GM18873 (cell line): ENCODE measurements around the gene SMURF2.
"Not testable (repeated sequence)": the region's sequence is repeated elsewhere in the genome, so short reads cannot be mapped to it uniquely, and the experiment has no call there.

ENCODE experiments used
- ATAC-seq: cut with Tn5 transposase; IDR thresholded peaks from one replicate; pipeline ENCODE4 v1.9.1; 2021; ENCODE audit warnings: mild to moderate bottlenecking, moderate library complexity, moderate number of reproducible peaks; ENCODE audit not compliant: unreplicated experiment, low FRiP score

The SMURF2 gene

DNA sequence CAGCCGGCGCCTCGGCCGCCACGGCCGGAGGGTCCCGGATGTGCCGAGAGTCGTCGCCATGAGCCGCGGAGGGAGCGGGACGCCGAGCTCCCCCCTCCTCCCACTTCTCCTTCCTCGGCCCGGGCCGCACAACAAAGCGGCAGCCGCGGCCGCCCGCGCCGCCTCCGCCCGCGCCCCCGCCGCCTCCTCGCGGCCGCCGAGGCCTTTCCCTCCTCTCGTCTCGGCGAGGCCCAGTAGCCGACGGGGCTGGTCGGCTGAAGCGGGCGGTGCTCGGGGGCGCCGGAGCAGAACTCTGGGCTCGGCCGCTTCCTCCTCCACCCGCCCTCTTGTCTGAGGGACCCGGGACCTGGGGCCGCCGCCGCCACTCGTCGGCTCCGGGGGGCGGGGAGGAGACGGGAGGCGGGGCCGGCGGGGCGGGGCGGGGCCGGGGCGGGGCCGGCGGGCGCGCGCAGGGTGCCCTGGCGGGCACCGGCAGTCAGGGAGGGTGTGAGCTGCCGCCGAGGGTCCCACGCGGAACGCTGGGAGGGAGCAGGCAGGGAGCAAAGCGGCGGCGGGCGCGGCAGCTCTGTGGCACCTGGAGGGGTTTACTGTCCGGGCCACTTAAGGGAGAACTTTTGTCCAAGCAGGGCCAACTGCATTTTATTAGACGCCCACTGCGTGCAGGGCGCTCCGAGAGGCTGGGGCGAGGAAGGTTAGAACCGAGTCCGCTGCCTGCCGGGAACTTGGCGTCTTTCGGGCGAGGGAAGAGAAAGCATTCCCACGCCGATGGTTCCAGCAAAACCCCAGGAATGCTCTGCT lies at the start of gene SMURF2:
SMURF2 (minus strand) TSS at position 332 of the 798 bp plus-strand sequence. CDS start 427 bp downstream, outside the sequence.
- ATAC-seq = peak; percentile 62

DNA sequence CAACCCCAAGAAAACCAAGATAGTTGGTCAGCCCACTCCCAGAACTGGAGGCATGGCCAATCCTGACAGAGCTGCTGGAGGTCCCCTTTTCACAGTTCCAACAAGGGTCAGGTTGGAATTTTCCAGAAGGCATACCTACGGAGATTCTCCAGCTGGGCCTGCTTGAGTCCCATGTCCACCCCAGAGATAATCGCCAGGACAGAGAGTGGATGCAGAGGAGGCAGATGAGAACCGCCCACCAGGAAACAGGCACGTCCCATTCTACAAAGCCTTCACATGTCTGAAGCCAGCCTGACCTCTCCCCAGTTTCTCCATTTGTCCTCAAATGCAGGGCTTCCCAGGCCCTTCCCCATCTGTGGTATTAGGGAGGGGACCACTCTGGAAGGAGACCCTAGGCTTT lies 47.4 kb upstream of the SMURF2 start:
- no peak for ATAC-seq

DNA sequence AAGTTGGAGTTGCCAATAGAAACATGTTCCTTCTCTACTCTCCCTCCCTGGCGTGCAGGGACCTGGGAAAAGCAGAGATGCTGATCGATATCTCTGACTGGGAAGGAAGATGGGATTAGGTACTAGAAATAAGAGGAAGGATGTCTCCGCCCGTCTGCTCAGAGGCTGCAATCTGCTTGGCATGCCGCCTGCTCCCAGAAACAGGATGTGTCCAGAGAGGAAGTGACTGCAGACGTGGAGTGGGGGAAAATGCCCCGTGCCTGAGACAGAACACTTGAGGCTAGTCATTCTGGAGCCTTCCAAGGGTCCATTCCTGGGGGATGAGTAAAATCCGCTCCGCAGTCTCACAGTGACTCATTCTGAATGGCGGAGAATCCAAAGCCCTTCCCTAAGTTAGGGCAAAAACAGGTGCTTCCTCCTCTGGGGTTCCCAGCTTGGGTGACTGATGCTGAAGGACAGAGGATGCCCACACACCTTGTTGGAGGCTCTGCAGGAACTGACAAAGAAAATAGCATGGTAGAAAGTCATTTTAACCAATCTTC lies 45.0 kb upstream of the SMURF2 start:
- no peak for ATAC-seq

DNA sequence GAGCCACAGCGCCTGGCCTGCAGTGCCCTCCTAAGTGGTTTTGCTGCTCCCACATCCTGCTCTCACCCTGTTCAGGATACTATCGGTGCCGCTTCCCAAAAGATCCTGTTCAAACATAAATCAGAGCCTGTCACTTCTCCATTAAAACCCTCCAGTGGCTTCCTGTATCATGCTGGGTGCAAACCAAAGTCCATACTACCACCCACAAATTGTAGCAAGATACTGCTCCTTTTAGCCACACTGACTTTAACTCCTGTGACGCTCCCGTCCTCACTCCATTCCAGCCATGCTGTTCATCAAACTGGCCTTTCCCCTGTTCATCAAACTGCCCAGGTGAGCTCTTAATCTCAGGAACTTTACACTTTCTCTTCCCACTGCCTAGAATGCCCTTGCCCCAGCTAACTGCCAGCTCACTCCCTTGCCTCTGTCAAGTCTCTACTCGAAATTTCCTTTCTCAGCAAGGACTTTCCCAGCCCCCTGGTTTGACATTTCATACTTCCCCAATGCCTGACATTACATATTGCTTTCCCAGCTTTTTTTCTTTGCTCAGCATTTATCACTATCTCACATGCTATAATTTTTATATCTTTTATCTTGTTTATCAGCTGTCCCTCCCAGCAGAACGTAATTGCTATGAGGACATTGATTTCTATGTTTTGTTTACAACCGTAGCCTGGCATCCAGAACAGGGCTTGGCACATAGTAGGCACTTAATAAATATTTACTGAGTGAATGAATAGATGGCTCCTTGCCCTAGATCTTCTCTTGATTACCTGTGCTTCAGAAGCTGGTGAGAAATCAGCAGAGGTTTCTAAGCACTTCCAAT lies 44.3 kb upstream of the SMURF2 start:
- no peak for ATAC-seq

DNA sequence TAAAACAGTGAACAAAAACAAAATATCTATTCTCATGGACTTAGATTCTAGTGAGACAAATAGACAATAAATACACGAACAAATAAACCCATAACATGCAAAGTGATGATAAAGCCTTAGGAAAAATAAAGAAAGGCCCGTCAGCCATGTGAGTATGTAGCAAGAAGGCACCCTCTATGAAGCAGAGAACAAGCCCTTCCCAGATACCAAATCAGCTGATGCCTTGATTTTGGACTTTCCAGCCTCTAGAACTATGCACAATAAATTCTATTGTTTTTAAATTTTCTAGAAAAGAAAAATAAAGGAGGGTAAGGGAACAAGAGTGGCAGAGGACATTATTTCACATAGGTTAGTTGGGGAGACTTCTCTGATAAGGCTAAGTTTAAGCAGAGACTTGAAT lies 40.7 kb upstream of the SMURF2 start:
- ATAC-seq = no peak

DNA sequence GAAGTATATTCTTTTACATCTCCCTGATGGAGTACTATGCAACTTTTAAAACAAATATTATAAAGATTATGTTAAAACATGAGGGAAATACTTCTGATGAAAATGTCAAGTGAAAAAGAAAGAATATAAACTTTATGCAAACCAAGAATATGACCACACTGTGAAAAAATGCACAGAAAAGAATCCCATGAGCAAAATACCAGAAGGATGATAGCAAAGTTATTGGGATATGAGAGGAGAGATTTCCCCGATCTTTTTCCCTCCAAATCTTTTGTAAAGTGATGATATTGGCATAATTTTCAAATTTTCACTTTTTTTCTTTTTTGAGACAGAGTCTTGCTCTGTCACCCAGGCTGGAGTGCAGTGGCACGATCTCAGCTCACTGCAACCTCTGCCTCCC lies 36.6 kb upstream of the SMURF2 start:
- no peak for ATAC-seq

DNA sequence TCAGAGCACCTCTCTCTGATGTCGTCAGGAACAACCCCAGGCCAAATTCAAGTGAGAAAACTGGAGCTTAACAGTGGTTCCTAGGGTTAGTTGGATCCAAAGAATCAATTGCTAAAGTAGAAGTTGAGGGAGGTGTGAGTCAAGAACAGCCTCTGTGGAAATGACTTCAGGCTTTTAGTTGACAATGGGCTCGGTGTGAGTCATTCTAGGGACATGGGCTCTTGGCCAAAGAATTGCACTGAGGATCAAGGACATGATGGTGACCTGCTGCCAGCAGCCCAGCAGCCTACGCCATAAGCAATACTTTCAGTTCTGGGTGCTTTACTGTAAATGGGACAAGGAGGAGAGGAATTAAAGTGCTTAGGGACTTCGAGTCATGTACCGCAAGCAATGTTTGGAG lies 32.1 kb upstream of the SMURF2 start:
- no peak for ATAC-seq

DNA sequence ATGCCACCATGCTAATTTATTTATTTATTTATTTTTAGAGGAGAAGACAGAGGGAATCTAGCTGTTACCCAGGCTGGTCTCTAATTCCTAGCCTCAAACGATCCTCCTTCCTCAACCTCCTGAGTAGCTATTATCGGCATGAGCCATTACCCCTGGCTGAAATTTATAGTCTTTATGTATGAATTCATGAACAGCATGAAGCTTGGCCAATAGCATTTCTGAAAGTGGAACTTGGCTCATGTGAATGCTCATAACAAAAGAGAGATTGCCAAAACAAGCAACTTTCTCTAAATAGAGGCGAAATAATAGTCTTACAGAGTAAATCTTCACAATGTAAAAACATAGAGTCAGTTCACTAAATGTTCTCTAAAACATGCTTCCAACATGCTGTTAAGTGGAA lies 30.1 kb upstream of the SMURF2 start:
- ATAC-seq = no peak

DNA sequence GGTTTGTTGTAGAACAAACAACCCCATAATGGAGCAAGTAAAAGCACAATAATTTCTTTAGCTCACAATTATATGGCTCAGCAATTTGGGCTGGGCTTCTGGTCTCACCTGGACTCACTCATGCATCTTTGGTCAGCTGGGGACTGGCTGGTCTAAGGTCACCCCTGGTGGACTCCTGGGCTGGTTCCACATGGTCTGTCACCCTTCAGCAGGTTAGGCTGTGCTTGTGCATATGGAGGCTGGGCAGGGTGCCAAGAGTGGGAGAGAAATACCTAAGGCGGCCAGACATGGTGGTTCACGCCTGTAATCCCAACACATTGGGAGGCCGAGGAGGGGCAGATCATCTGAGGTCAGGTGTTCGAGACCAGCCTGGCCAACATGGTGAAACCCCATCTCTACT lies 27.0 kb upstream of the SMURF2 start:
- ATAC-seq = no peak

DNA sequence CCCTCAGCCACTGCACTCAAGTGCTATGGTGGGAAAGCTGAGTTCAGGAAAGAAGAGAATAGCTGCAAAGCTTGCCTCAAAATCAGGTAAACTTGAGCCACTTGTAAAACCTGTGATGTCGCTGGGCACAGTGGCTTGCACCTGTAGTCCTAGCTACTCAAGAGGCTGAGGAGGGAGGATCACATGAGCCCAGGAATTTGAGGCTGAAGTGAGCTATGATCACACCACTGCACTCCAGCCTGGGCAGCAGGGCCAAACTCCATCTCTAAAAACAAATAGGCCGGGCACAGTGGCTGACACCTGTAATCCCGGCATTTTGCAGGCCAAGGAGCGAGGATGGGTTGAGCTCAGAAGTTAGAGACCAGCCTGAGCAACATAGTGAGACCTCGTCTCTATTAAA lies 26.4 kb upstream of the SMURF2 start:
- no peak for ATAC-seq

DNA sequence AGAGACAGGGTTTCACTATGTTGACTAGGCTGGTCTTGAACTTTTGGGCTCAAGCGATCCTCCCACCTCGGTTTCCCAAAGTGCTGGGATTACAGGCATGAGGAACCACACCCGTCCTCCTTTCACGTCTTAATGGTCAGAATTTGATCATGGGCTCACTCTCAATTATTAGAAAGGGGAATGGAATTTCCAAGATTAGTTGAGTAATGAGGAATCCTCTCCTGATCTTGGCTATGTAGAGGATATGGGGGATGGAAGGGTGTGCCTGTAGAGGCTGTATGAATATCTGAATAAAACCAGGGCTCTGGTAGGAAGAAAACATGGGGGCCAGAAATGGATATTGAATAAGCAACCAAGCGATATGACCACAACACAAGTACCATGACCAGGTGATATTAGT lies 25.9 kb upstream of the SMURF2 start:
- ATAC-seq = no peak

DNA sequence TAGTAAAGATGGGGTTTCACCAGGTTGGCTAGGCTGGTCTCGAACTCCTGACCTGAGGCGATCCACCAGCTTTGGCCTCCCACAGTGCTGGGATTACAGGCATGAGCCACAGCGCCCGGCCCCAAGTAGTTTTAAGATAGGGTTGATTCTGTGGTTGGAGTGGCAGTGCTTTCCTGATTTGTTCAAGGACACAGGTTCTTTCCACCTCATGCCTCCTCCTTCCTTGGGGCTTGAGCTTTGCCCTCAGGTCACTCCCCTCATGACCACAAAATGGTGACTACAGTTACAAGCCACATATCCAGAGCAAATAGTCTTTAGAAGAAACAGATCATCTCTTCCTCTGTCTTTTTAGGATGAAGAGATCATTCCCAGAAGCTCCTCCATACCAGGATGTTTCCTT lies 25.3 kb upstream of the SMURF2 start:
- ATAC-seq = no peak

DNA sequence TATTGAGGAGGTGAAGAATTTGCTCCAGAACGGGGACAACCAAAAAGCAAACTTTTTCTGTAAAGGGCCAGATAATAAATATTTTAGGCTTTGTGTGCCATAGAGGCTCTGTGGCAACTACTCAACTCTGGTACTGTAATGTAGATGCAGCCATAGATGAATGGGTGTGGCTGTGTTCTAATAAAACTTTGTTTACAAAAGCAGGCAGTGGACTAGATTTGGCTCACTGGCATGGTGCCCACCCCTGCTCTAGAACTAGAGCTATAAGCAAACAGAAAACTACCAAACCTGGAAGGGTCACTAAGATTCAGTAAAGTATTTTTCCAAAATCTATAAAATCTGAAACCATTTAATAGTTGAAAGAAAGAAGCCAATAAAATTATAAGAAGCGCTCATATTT lies 24.6 kb upstream of the SMURF2 start:
- ATAC-seq = no peak

DNA sequence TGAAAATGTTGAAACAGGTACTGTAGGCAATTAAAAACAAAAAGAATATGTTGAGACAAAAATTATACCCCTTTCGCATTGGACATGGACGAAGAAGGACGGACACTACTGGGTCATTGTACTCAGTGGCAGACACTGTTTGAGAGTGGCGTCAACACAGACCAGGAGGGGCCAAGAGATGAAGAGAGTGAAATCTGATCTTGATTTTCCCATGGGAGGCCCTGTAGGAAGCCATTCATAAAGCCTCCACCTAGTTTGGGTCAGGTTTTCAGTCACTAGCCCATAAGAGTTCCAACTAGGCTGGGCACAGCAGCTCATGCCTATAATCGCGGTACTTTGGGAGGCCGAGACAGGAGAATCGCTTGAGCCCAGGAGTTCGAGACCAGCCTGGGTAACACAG lies 23.6 kb upstream of the SMURF2 start:
- ATAC-seq = no peak

DNA sequence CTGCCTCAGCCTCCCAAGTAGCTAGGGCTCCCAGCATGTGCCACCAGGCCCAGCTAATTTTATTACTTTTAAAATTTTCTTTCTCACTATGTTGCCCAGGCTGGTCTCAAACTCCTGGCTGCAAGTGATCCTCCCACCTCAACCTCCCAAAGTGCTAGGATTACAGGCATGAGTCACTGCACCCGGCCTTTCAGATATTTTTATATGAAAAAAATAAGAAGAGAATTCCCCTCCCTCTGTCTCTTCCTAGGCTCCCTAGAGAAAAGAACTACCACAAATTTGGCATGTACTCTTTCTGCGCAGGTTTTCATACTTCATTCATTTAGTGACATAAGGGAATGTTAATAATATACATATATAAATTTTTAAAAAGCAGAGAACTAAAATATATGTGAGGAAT lies 21.7 kb upstream of the SMURF2 start:
- no peak for ATAC-seq

DNA sequence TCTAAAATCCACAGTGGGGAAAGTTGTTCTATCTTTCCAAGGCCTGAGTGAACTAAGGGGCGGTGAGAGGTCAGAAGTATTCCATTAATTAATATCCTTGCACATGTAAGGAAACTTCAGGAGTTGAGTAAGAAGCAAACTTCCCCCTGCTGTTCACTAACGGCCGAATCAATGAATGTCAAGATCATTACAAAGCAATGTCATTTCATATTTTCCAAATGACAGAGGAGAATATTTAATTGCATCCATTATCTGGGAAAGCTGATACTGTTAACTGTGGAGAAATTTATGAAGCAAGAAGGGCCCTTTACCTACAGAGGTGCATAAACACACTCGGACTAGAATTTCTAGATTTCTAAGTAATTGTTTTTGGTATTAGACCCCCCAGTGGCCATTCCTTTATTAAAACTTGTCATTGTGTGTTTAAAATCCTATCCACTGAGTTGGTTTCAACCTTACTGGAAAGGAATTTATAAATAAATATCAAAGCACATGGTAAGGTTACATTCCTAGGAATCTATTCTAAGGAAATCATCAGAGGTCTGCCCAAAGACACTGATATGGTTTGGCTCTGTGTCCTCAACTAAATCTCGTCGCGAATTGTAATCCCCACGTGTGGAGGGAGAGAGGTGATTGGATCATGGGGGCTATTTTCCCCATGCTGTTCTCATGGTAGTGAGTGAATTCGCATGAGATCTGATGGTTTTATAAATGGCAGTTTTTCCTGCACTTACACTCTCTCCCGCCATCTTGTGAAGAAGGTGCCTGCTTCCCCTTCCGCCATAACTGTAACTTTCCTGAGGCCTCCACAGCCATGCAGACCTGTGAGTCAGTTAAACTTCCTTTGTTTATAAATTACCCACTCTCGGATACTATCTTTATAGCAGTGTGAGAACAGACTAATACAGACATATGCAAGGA lies 20.4 kb upstream of the SMURF2 start:
- ATAC-seq = no peak

DNA sequence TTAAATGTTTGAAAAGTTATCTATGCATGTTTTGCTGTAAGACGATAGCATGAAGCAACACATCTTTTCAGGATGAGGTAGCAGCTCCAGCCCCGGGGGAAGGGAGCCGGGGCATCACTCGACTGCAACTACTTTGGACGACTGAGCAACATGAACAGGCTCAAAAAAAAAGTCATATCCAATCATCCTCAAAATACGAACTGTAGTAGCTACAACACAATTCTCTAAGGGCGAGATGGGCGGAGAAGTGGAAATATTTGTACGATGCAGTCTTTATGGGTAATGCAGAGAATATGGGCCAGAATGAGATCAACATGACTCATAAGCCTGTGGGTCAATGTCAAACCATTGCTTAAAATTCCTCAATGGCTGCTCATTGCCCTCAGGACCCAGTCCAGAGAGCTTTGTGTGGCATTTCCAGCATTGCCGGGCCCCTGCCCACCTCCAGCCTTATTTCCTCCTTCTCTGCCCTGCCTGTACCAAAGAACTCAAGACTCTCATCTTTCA lies 17.7 kb upstream of the SMURF2 start:
- no peak for ATAC-seq

DNA sequence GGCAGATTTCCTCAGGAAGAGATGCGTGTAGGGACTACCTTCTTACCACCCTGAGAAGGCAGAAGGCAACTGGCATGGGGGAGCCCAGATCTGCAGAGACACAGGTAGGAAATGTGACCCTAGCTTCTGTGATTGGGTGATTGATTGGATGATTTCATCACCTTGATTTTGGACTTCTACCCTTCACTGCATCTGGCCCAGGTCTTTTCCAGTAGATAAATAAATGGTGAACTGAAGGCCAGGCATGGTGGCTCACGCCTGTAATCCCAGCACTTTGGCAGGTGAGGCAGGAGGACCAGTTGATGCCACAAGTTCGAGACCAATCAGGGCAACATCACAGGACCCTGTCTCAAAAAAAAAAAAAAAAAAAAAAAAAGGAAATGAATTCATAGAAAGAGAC lies 14.7 kb upstream of the SMURF2 start:
- no peak for ATAC-seq

DNA sequence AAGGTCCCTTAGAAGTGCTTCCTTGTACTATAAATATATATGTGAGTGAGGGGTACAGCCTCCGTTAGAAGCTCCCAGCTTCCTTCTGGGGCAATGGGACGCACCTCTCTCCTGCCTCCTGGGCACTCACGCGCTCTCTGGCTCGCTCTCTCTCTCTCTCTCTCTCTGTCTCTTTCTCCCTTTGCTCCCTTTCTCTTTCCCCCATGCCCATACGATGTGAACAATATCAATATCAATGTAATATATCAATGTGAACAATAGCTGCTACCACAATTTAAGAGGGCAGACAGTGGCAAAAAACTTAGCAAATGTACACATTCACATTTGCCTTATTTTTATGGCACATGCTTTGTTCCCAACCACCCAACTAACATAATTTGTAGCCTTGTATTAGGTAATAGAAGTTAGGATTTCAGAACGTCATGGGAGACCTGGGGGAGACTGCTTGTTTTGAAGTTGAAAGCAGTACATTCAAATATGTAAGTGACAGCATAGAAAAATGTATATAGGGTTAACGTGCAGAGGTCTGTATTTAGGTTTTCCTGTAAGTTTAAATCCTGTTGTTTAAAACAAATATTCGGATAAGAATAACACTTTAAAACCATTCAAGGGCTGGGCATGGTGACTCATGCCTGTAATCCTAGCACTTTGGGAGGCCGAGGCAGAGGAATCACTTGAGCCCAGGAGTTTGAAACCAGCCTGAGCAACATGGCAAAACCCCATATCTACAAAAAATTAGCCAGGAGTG lies 8.9 kb upstream of the SMURF2 start:
- not testable (repeated sequence) for ATAC-seq
